GM19372 (cell line): ENCODE measurements around the gene ROCK2.
"Not testable (repeated sequence)": the region's sequence is repeated elsewhere in the genome, so short reads cannot be mapped to it uniquely, and the experiment has no call there.

ENCODE experiments used
- ATAC-seq: cut with Tn5 transposase; IDR thresholded peaks from one replicate; pipeline ENCODE4 v1.9.1; 2021; ENCODE audit warnings: mild to moderate bottlenecking, low read depth, moderate library complexity; ENCODE audit not compliant: unreplicated experiment

ROCK2 gene

GRCh38 chr2:11201969-11202368, 142.5 kb downstream of the ROCK2 start:
- no peak for ATAC-seq

- ATAC-seq, result no peak
Observed at GRCh38 chr2:11200651-11201050, 143.8 kb downstream of the ROCK2 start.

GRCh38 chr2:11196246-11196645, 148.2 kb downstream of the ROCK2 start:
- ATAC-seq, result no peak

GRCh38 chr2:11187731-11188130, 156.7 kb downstream of the ROCK2 start:
- ATAC-seq, result no peak

- ATAC-seq, result no peak
Observed at GRCh38 chr2:11187083-11187619, 157.3 kb downstream of the ROCK2 start.

- no peak for ATAC-seq
Observed at GRCh38 chr2:11186145-11186544, 158.3 kb downstream of the ROCK2 start.

GRCh38 chr2:11182951-11183350, 161.5 kb downstream of the ROCK2 start:
- ATAC-seq, result no peak

GRCh38 chr2:11180653-11181052, 163.8 kb downstream of the ROCK2 start:
- ATAC-seq, result no peak

GRCh38 chr2:11179899-11180298, 164.5 kb downstream of the ROCK2 start:
- ATAC-seq, result no peak

- ATAC-seq, result no peak
Observed at GRCh38 chr2:11179196-11179595, 165.2 kb downstream of the ROCK2 start.

- no peak for ATAC-seq
Observed at GRCh38 chr2:11177871-11178690, 166.4 kb downstream of the ROCK2 start.

- no peak for ATAC-seq
Observed at GRCh38 chr2:11175293-11175795, 169.1 kb downstream of the ROCK2 start.

GRCh38 chr2:11174222-11174621, 170.2 kb downstream of the ROCK2 start:
- ATAC-seq, result no peak

- no peak for ATAC-seq
Observed at GRCh38 chr2:11169333-11169732, 175.1 kb downstream of the ROCK2 start.

- no peak for ATAC-seq
Observed at GRCh38 chr2:11168488-11168887, 175.9 kb downstream of the ROCK2 start.

- ATAC-seq, result no peak
Observed at GRCh38 chr2:11166476-11166875, 178.0 kb downstream of the ROCK2 start.

GRCh38 chr2:11165046-11165445, 179.4 kb downstream of the ROCK2 start:
- ATAC-seq, result not testable (repeated sequence)

GRCh38 chr2:11163439-11164317, 180.8 kb downstream of the ROCK2 start:
- ATAC-seq, result no peak

GRCh38 chr2:11161747-11162146, 182.7 kb downstream of the ROCK2 start:
- ATAC-seq, result no peak

GRCh38 chr2:11160731-11161455, 183.5 kb downstream of the ROCK2 start:
- ATAC-seq, result peak; percentile 64
